Measurements from ENCODE around the gene PCDHGB1. TPM values are rescaled to one million over a fixed set of nuclear protein-coding genes. Genes with fewer than 3 reads are reported as not detected.
A peak's percentile ranks its signal among the peaks of the same experiment; 100 is the strongest.

The PCDHGB1 gene
- total RNA-seq, 2 donors from 2014 or later: 2.4 to 3.3 TPM

GRCh38 chr5:141356133-141356532 lies 6.2 kb downstream of the PCDHGB1 start:
- Histone ChIP-seq H3K4me1 (no peaks in the 10 kb centered on the region), H3K4me3 (no peak overlapping the region)

GRCh38 chr5:141356950-141357349 lies 7.1 kb downstream of the PCDHGB1 start:
- no peaks in the 10 kb centered on the region for H3K4me1 ChIP-seq
- peaks cover 5 to 97% of the 10 kb centered on the region in 2 donors for H3K9me3 ChIP-seq
- H3K27ac ChIP-seq: no peak overlapping the region
- H3K4me3 ChIP-seq: no peak overlapping the region
- no peaks in the 10 kb centered on the region for H3K27me3 ChIP-seq
- DNase-seq (ENCODE audit: low spot score): no peak
- no peaks in the 10 kb centered on the region for H3K36me3 ChIP-seq
- no peak for TF ChIP-seq CTCF (IDR thresholded peaks at IDR 0.05)

More at GRCh38 chr5:141356133-141356532, 6.2 kb downstream of the PCDHGB1 start:
- no peaks in the 10 kb centered on the region for H3K27me3 ChIP-seq
- no peak overlapping the region for H3K27ac ChIP-seq
- no peak for DNase-seq (ENCODE audit: low spot score)
- H3K36me3 ChIP-seq: no peaks in the 10 kb centered on the region
- H3K9me3 ChIP-seq: peaks cover under 1 to 97% of the 10 kb centered on the region in 2 donors
- no peak for TF ChIP-seq CTCF (IDR thresholded peaks at IDR 0.05)

- peak; percentile 16 to 57 for TF ChIP-seq CTCF (IDR thresholded peaks at IDR 0.05)
- Histone ChIP-seq H3K27ac (no peak within 1 kb of the TSS), H3K27me3 (no peaks in the 10 kb centered on the region), H3K36me3 (no peaks in the 10 kb centered on the region), H3K4me1 (no peaks in the 10 kb centered on the region), H3K4me3 (peak within 1 kb of the TSS; percentile 25 to 28), H3K9me3 (peaks cover 11 to 98% of the 10 kb centered on the region in 2 donors)
- no peak for DNase-seq (ENCODE audit: low spot score)
These were observed 10.0 kb downstream of the PCDHGB1 start, which contains the start of gene PCDHGB2 for GRCh38 chr5:141359790-141360426. PCDHGB2 (plus strand) TSS chr5:141359994; CDS start chr5:141360136, 142 bp downstream.

GRCh38 chr5:141360685-141361084 lies 10.8 kb downstream of the PCDHGB1 start:
- Histone ChIP-seq H3K27me3 (no peaks in the 10 kb centered on the region), H3K9me3 (peaks cover 19 to 98% of the 10 kb centered on the region in 2 donors)

GRCh38 chr5:141362719-141363118 lies 12.8 kb downstream of the PCDHGB1 start:
- H3K4me3 ChIP-seq: no peak overlapping the region
- no peaks in the 10 kb centered on the region for H3K27me3 ChIP-seq

More at GRCh38 chr5:141360685-141361084, 10.8 kb downstream of the PCDHGB1 start:
- DNase-seq (ENCODE audit: low spot score): no peak
- Histone ChIP-seq H3K36me3 (no peaks in the 10 kb centered on the region), H3K4me1 (no peaks in the 10 kb centered on the region), H3K4me3 (no peak overlapping the region), H3K27ac (no peak overlapping the region)
- no peak for TF ChIP-seq CTCF (IDR thresholded peaks at IDR 0.05)

More at GRCh38 chr5:141362719-141363118, 12.8 kb downstream of the PCDHGB1 start:
- DNase-seq (ENCODE audit: low spot score): no peak
- Histone ChIP-seq H3K9me3 (peaks cover 22 to 96% of the 10 kb centered on the region in 2 donors), H3K27ac (no peak overlapping the region), H3K4me1 (no peaks in the 10 kb centered on the region), H3K36me3 (no peaks in the 10 kb centered on the region)
- TF ChIP-seq CTCF (IDR thresholded peaks at IDR 0.05): no peak
